Measurements from ENCODE around the gene FAM229A.

The FAM229A gene

DNA sequence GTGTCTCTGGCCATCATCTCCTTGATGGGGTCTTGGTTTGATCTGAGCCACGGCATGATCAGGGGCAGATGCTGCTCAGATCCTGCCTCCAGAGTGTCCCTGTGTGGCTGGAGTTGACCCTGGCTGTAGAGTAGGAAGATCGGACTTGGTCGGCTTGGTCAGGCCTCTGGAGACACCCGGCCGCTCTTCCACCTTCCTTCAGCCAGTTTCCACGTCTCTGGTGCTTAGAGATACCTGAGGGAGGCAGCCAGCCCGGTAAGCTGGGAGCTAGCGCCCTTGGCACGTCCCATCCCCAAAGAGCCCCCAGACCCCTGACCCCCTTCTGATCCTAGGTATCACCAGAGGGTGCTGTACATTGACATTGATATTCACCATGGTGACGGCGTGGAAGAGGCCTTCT, 35.1 kb downstream of the FAM229A start:
- no peak for DNase-seq

- no peak for DNase-seq
These were observed 40.5 kb downstream of the FAM229A start for GRCh38 chr1:32321712-32322291.

- no peak for DNase-seq
These were observed 44.0 kb downstream of the FAM229A start for GRCh38 chr1:32318127-32318869.

DNA sequence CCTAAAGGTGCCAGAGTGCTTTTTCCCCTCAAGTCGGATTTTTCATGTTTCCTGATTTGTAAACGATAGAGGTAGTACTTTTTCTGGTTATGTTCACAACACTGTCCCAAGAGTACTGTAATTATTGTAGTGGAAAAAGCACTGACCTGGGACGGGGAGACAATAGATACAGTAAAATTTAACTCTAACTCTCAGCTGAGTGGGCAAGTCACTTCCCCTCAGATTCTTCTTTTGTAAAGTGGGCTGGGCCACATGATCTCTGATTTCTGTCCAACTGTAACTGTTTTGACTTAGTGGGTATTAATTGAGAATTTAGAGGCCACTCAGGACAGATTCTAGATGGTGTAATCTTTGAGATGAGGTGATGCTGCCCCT, 45.4 kb downstream of the FAM229A start:
- no peak for DNase-seq

DNA sequence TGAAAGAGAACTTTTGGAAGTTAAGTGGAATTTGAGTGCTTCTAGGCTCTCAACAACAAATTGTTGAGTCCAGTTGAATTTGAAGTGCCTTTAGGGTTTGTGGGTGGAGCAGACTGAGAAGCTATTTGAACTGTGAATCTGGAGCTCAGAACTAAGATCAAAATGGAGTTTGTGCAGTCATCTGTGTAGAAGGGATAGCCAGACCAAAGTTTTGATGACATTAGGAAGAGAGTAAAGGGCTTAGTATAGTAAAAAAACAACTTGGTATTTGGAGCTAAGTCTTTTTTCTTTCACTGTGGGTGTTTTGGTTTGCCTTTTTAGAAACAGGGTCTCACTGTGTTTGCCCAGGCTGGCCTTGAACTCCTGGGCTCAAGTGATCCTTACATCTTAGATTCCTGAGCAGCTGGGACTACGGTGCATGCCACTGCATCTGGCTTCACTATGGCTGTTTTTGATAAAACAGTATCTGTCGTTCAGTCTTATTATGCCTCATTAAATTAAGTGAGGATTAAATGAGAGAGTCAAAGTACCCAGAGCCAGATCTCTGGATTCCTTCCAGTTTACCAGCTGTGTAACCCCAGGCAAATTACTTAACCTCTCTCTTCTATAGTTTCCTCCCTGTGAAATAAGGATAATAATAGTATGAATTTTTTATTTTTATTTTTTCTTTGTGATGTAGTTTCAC, 50.4 kb downstream of the FAM229A start:
- DNase-seq: no peak
